ENCODE results near the gene UBE2D2. TPM values are rescaled to one million over a fixed set of nuclear protein-coding genes. Genes with fewer than 3 reads are reported as not detected.
"Not testable (repeated sequence)": the region's sequence is repeated elsewhere in the genome, so short reads cannot be mapped to it uniquely, and the experiment has no call there.

Gene UBE2D2
- total RNA-seq, 2 experiments from 2014 or later = 145 to 239 TPM

GRCh38 chr5:139549162-139549894 lies 11.8 kb upstream of the UBE2D2 start:
- ChIA-PET CTCF (ENCODE audit: unreplicated experiment) (no interaction called here), POLR2A (interaction anchor here (0.7 to 1.0 kb wide), 3 partner anchors 11 to 69 kb away, joined by 3 to 4 read pairs (median 3); no protein-coding TSS in a partner anchor)
- H3K4me1 ChIP-seq (ENCODE audit: insufficient read depth, low read length, poor library complexity, severe bottlenecking) = peaks cover 7% of the 10 kb centered on the region
- no peak overlapping the region for H2AFZ ChIP-seq (ENCODE audit: low read length)
- no peaks in the 10 kb centered on the region for H3K9me3 ChIP-seq (ENCODE audit: low read length)
- no peaks in the 10 kb centered on the region for H3K9me2 ChIP-seq (ENCODE audit: insufficient read depth, low read length)
- TF ChIP-seq CTCF (conservative IDR thresholded peaks at IDR 0.05; ENCODE audit: low read length) (no peak), EZH2phosphoT487 (IDR thresholded peaks at IDR 0.05; ENCODE audit: borderline replicate concordance, low read depth, low read length) (no peak)
- H3K4me3 ChIP-seq (ENCODE audit: low read depth, low read length, poor library complexity, severe bottlenecking) = no peak overlapping the region
- BruUV-seq (replicated peaks) = no TSS peak
- DNase-seq (ENCODE audit: low spot score) = no peak
- H3K79me2 ChIP-seq (ENCODE audit: insufficient read depth, low read depth, low read length) = no peaks in the 10 kb centered on the region
- no peak overlapping the region for H3K4me2 ChIP-seq (ENCODE audit: low read length)
- intact Hi-C loops (cut with micrococcal nuclease; ENCODE audit: unreplicated experiment) = no loop called here
- H3K36me3 ChIP-seq (ENCODE audit: insufficient read depth, low read length) = no peaks in the 10 kb centered on the region
- H4K20me1 ChIP-seq (ENCODE audit: insufficient read depth, low read length) = no peaks in the 10 kb centered on the region
- H3K27ac ChIP-seq (ENCODE audit: low read depth, low read length, poor library complexity, severe bottlenecking) = no peak overlapping the region

GRCh38 chr5:139550051-139550872 lies 10.9 kb upstream of the UBE2D2 start:
- BruUV-seq (replicated peaks); intact Hi-C loops (cut with micrococcal nuclease; ENCODE audit: unreplicated experiment): not testable (repeated sequence)
- POLR2A ChIA-PET = interaction anchor here (0.7 to 1.0 kb wide), 3 partner anchors 11 to 68 kb away, joined by 3 to 4 read pairs (median 3); no protein-coding TSS in a partner anchor

GRCh38 chr5:139551191-139551889 lies 9.8 kb upstream of the UBE2D2 start:
- DNase-seq (ENCODE audit: low spot score) = no peak
- no peak for TF ChIP-seq EZH2phosphoT487 (IDR thresholded peaks at IDR 0.05; ENCODE audit: borderline replicate concordance, low read depth, low read length)
- TF ChIP-seq CTCF (conservative IDR thresholded peaks at IDR 0.05; ENCODE audit: low read length) = no peak
- H3K9me2 ChIP-seq (ENCODE audit: insufficient read depth, low read length) = no peaks in the 10 kb centered on the region
- ChIA-PET POLR2A (interaction anchor here (0.6 to 1.0 kb wide), 3 partner anchors 10 to 53 kb away, joined by 3 read pairs; partner anchors contain the start of gene UBE2D2), CTCF (ENCODE audit: unreplicated experiment) (no interaction called here)
- no peak overlapping the region for H3K4me2 ChIP-seq (ENCODE audit: low read length)
- peaks cover 7% of the 10 kb centered on the region for H3K4me1 ChIP-seq (ENCODE audit: insufficient read depth, low read length, poor library complexity, severe bottlenecking)
- no peak overlapping the region for H3K27ac ChIP-seq (ENCODE audit: low read depth, low read length, poor library complexity, severe bottlenecking)
- H3K4me3 ChIP-seq (ENCODE audit: low read depth, low read length, poor library complexity, severe bottlenecking) = no peak overlapping the region
- intact Hi-C loops (cut with micrococcal nuclease; ENCODE audit: unreplicated experiment) = no loop called here
- peak overlapping the region; percentile 54; the same call in 1 of the 2 replicates for H2AFZ ChIP-seq (ENCODE audit: low read length)
- no peaks in the 10 kb centered on the region for H4K20me1 ChIP-seq (ENCODE audit: insufficient read depth, low read length)
- H3K79me2 ChIP-seq (ENCODE audit: insufficient read depth, low read depth, low read length) = no peaks in the 10 kb centered on the region
- no TSS peak for BruUV-seq (replicated peaks)
- H3K9me3 ChIP-seq (ENCODE audit: low read length) = no peaks in the 10 kb centered on the region
- H3K36me3 ChIP-seq (ENCODE audit: insufficient read depth, low read length) = no peaks in the 10 kb centered on the region

More at GRCh38 chr5:139550051-139550872, 10.9 kb upstream of the UBE2D2 start:
- H2AFZ ChIP-seq (ENCODE audit: low read length); H4K20me1 ChIP-seq (ENCODE audit: insufficient read depth, low read length); H3K79me2 ChIP-seq (ENCODE audit: insufficient read depth, low read depth, low read length); CTCF ChIA-PET (ENCODE audit: unreplicated experiment); H3K4me1 ChIP-seq (ENCODE audit: insufficient read depth, low read length, poor library complexity, severe bottlenecking); H3K27ac ChIP-seq (ENCODE audit: low read depth, low read length, poor library complexity, severe bottlenecking); DNase-seq (ENCODE audit: low spot score); H3K36me3 ChIP-seq (ENCODE audit: insufficient read depth, low read length); H3K4me3 ChIP-seq (ENCODE audit: low read depth, low read length, poor library complexity, severe bottlenecking); H3K4me2 ChIP-seq (ENCODE audit: low read length); H3K9me3 ChIP-seq (ENCODE audit: low read length); H3K9me2 ChIP-seq (ENCODE audit: insufficient read depth, low read length): not testable (repeated sequence)
